22Rv1 (cell line): Measurements from ENCODE around the gene SLC26A9.
"Not testable (repeated sequence)": the region's sequence is repeated elsewhere in the genome, so short reads cannot be mapped to it uniquely, and the experiment has no call there.

Experiments
- CTCF ChIP-seq: fragments of 450-650 bp; IDR thresholded peaks from 2 replicates; pipeline ENCODE4 v1.5.1; 2017; ENCODE audit warnings: mild to moderate bottlenecking
- ZFX ChIP-seq: fragments of 450-650 bp; IDR thresholded peaks from 2 replicates; pipeline ENCODE4 v1.6.1; 2017; ENCODE audit warnings: antibody characterized with exemption, borderline replicate concordance

DNA sequence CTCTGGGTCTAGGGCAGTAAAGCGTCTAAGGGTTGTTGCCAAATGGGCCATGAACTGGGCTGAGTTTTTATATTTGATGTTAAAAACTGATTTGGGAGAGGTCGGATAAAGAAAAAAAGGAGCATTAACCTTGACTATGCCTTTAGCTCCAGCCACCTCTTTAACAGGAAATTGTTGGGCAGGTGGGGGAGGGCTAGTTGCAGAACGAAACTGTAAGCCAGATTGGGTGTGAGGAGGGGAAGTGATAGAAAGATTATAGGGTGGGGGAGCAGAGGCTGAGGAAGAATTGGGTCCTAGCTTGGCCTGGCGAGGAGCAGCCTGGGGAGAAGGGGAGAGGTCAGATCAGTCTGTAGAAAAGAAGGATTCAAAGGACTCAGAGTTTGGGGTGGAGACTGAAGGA is 54.2 kb downstream of the SLC26A9 start:
- not testable (repeated sequence) for TF ChIP-seq CTCF, ZFX
